ENCODE data around the gene SLC35G1. TPM values are rescaled to one million over a fixed set of nuclear protein-coding genes. Genes with fewer than 3 reads are reported as not detected.

Gene SLC35G1
- total RNA-seq (1 to 10 TPM; 2.9 to 3.1 TPM), total RNA-seq (2.9 to 14.0 (median 6.9) reads per million in 172 experiments)
- 5.2 TPM for polyA plus RNA-seq (2013, experiment 1 of 2)
- 4.4 TPM for polyA plus RNA-seq (2013, experiment 2 of 2)

- Histone ChIP-seq H3K27me3 (ENCODE audit: control insufficient read depth in 1 of 2, insufficient read depth in 2 of 2, low read length in 2 of 2) (no peaks in the 10 kb centered on the region), H3K4me1 (ENCODE audit: insufficient read depth, low read length) (peaks cover 16% of the 10 kb centered on the region), H3K27ac (ENCODE audit: low read depth in 1 of 2, low read length in 2 of 2) (no peak within 1 kb of the TSS), H3K36me3 (ENCODE audit: insufficient read depth, low read length) (peaks cover 4% of the 10 kb centered on the region), H3K4me3 (ENCODE audit: low read length) (peak within 1 kb of the TSS; percentile 68), H3K9me3 (ENCODE audit: control insufficient read depth in 1 of 2, insufficient read depth in 1 of 2, low read length in 2 of 2) (no peaks in the 10 kb centered on the region)
- H3K4me3 Mint-ChIP-seq: peak within 1 kb of the TSS; percentile 91
- H3K36me3 Mint-ChIP-seq (ENCODE audit: low read depth): peaks cover 19% of the 10 kb centered on the region
- TF ChIP-seq CTCF (IDR thresholded peaks at IDR 0.05): no peak
- ATAC-seq (ENCODE audit: poor library complexity) (peak; percentile 91), DNase-seq (peak; percentile 42 to 87 (median 66))
- H3K4me1 Mint-ChIP-seq (ENCODE audit: low read depth): peaks cover 47% of the 10 kb centered on the region
- ChIA-PET CTCF (no interaction called here), POLR2A (interaction anchor here (0.8 to 1.5 kb wide), 4 partner anchors 10 to 190 kb away, joined by 3 to 7 read pairs (median 4); no protein-coding TSS in a partner anchor)
- intact Hi-C loops (cut with DNase I, micrococcal nuclease): loop anchor here in 1 of 2 experiments (5.0 kb wide), 2 partner anchors 192 to 468 kb away; partner anchors contain the start of genes FRA10AC1 and NOC3L
- no peaks in the 10 kb centered on the region for H3K9me3 Mint-ChIP-seq
- H3K27me3 Mint-ChIP-seq: peaks cover 8% of the 10 kb centered on the region
- peak within 1 kb of the TSS; percentile 73 for H3K27ac Mint-ChIP-seq
These were observed at the start of gene SLC35G1 for GRCh38 chr10:93893646-93894515. Gene SLC35G1 (plus strand): TSS chr10:93893978. CDS start chr10:93894034, 56 bp downstream.

- Mint-ChIP-seq H3K4me1 (ENCODE audit: low read depth) (no peaks in the 10 kb centered on the region), H3K9me3 (no peaks in the 10 kb centered on the region), H3K4me3 (no peak overlapping the region), H3K36me3 (ENCODE audit: low read depth) (no peaks in the 10 kb centered on the region), H3K27ac (no peak overlapping the region), H3K27me3 (peaks cover 15% of the 10 kb centered on the region)
- Histone ChIP-seq H3K36me3 (ENCODE audit: insufficient read depth, low read length) (no peaks in the 10 kb centered on the region), H3K9me3 (ENCODE audit: control insufficient read depth in 1 of 2, insufficient read depth in 1 of 2, low read length in 2 of 2) (no peaks in the 10 kb centered on the region), H3K4me1 (ENCODE audit: insufficient read depth, low read length) (no peaks in the 10 kb centered on the region), H3K27me3 (ENCODE audit: control insufficient read depth in 1 of 2, insufficient read depth in 2 of 2, low read length in 2 of 2) (no peaks in the 10 kb centered on the region), H3K4me3 (ENCODE audit: low read length) (no peak overlapping the region), H3K27ac (ENCODE audit: low read depth in 1 of 2, low read length in 2 of 2) (no peak overlapping the region)
- ChIA-PET CTCF (no interaction called here), POLR2A (no interaction called here)
- intact Hi-C loops (cut with DNase I, micrococcal nuclease): no loop called here
- TF ChIP-seq CTCF (IDR thresholded peaks at IDR 0.05): no peak
- DNase-seq (no peak), ATAC-seq (ENCODE audit: poor library complexity) (no peak)
These were observed 48.7 kb upstream of the SLC35G1 start for GRCh38 chr10:93844979-93845626.

- H3K27me3 ChIP-seq (ENCODE audit: control insufficient read depth in 1 of 2, insufficient read depth in 2 of 2, low read length in 2 of 2): no peaks in the 10 kb centered on the region
- ChIA-PET CTCF (no interaction called here), POLR2A (no interaction called here)
- Mint-ChIP-seq H3K4me1 (ENCODE audit: low read depth) (no peaks in the 10 kb centered on the region), H3K36me3 (ENCODE audit: low read depth) (no peaks in the 10 kb centered on the region), H3K27ac (no peak overlapping the region), H3K27me3 (peaks cover 3% of the 10 kb centered on the region), H3K4me3 (no peak overlapping the region), H3K9me3 (no peaks in the 10 kb centered on the region)
- no peak overlapping the region for H3K4me3 ChIP-seq (ENCODE audit: low read length)
- ATAC-seq (ENCODE audit: poor library complexity): no peak
- no peak for TF ChIP-seq CTCF (IDR thresholded peaks at IDR 0.05)
- no peaks in the 10 kb centered on the region for H3K9me3 ChIP-seq (ENCODE audit: control insufficient read depth in 1 of 2, insufficient read depth in 1 of 2, low read length in 2 of 2)
- DNase-seq: no peak
- H3K36me3 ChIP-seq (ENCODE audit: insufficient read depth, low read length): no peaks in the 10 kb centered on the region
- no peak overlapping the region for H3K27ac ChIP-seq (ENCODE audit: low read depth in 1 of 2, low read length in 2 of 2)
- H3K4me1 ChIP-seq (ENCODE audit: insufficient read depth, low read length): no peaks in the 10 kb centered on the region
- intact Hi-C loops (cut with DNase I, micrococcal nuclease): no loop called here
These were observed 44.2 kb upstream of the SLC35G1 start for GRCh38 chr10:93849593-93849992.
